IPS DF 6.9 (cell line): ENCODE measurements around the gene NFATC3.
"Not testable (repeated sequence)": the region's sequence is repeated elsewhere in the genome, so short reads cannot be mapped to it uniquely, and the experiment has no call there.

ENCODE experiments used
- DNase-seq: peaks from one replicate; pipeline ENCODE4 v3.0.0-alpha.2; 2013; ENCODE audit warnings: low read depth, low spot score
- H3K27ac ChIP-seq: one replicate; pipeline ENCODE4 v1.5.1; 2013; ENCODE audit warnings: low read length, control low read depth
- H3K27me3 ChIP-seq: 2 replicates; pipeline ENCODE4 v1.6.1; 2013; ENCODE audit warnings: mild to moderate bottlenecking, low read length; ENCODE audit not compliant: control insufficient read depth, insufficient read depth
- H3K36me3 ChIP-seq: 2 replicates; pipeline ENCODE4 v1.6.1; 2013; ENCODE audit warnings: low read length; ENCODE audit not compliant: control insufficient read depth, insufficient read depth
- H3K4me1 ChIP-seq: 2 replicates; pipeline ENCODE4 v1.6.1; 2013; ENCODE audit warnings: low read length; ENCODE audit not compliant: control insufficient read depth, insufficient read depth
- H3K4me3 ChIP-seq: 2 replicates; pipeline ENCODE4 v1.5.1; 2013; ENCODE audit warnings: mild to moderate bottlenecking, low read length
- H3K9me3 ChIP-seq: 2 replicates; pipeline ENCODE4 v1.6.1; 2013; ENCODE audit warnings: low read length, inconsistent platforms; ENCODE audit not compliant: control insufficient read depth, insufficient read depth
- WGBS: extraction: QIAGEN DNeasy Blood & Tissue Kit; methylation state at CpG from one replicate; pipeline ENCODE4 v1.1.7; 2013; ENCODE audit warnings: mixed read lengths, missing lambda C conversion rate; ENCODE audit not compliant: insufficient read length, insufficient coverage; 5-methylcytosine and 5-hydroxymethylcytosine counted together

The NFATC3 gene

DNA sequence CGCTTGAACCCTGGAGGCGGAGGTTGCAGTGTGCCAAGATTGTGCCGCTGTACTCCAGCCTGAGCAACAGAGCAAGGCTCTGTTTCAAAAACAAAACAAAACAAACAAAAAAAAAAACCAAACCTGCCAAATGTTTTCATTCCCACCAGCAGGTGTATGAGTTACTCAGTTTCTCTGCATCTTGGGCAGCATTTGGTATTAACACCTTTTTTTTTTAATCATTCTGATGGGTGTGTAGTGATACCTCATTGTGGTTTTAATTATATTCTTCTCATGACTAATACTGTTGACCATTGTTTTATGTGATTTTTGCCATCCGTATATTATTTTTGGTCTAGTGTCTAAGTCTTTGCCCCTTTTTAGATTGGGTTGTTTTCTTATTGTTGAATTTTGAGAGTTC, 15.3 kb downstream of the NFATC3 start:
- Histone ChIP-seq H3K27ac (no peak overlapping the region), H3K4me1 (no peaks in the 10 kb centered on the region; the same call in 1 of the 2 replicates), H3K4me3 (no peak overlapping the region), H3K9me3 (no peaks in the 10 kb centered on the region), H3K36me3 (no peaks in the 10 kb centered on the region), H3K27me3 (no peaks in the 10 kb centered on the region)
- DNase-seq, result no peak
- WGBS, result no CpG with 5 or more reads among the region's 4 CpGs

DNA sequence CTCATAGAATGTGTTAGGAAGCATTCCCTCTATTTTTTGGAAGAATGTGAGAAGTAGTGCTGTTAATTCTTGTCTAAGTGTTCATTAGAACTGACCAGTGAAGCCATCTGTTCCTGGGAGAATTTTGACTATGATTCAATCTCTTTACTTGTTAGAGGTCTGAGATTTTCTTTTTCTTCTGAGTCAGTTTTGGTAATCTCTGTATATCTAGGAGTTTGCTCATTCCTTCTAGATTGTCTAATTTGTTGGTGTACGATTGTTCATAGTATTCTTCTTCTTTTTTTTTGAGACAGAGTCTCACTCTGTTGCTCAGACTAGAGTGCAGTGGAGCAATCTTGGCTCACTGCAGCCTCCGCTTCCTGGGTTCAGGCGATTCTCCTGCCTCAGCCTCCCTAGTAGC, 20.4 kb downstream of the NFATC3 start:
- DNase-seq, result no peak
- WGBS, result no CpG with 5 or more reads among the region's 3 CpGs
- Histone ChIP-seq H3K27me3 (no peaks in the 10 kb centered on the region), H3K27ac (no peak overlapping the region), H3K36me3 (no peaks in the 10 kb centered on the region), H3K4me3 (no peak overlapping the region), H3K4me1 (no peaks in the 10 kb centered on the region; the same call in 1 of the 2 replicates), H3K9me3 (no peaks in the 10 kb centered on the region)

DNA sequence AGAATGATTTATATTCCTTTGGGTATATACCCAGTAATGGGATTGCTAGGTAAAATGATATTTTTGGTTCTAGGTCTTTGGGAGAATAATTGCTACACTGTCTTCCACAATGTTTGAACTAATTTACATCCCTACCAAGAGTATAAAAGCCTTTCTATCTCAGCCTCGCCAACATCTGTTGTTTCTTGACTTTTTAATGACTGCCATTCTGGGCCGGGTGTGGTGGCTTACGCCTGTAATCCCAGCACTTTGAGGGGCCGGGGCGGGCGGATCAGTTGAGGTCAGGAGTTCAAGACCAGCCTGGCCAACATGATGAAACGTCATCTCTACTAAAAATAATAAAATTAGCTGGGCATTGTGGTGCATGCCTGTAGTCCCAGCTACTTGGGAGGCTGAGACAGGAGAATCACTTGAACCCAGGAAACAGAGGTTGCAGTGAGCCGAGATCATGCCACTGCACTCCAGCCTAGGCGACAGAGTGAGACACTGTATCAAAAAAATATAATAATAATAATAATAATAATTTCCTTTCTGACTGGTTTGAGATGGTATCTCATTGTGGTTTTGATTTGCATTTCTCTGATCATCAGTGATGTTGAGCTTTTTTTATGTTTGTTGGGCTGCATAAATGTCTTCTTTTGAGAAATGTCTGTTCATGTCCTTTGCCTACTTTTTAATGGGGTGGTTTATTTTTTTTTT, 22.2 kb downstream of the NFATC3 start:
- not testable (repeated sequence) for H3K27me3 ChIP-seq, DNase-seq, H3K4me1 ChIP-seq, H3K4me3 ChIP-seq, H3K27ac ChIP-seq, H3K36me3 ChIP-seq, H3K9me3 ChIP-seq
- no CpG with 5 or more reads among the region's 9 CpGs for WGBS

DNA sequence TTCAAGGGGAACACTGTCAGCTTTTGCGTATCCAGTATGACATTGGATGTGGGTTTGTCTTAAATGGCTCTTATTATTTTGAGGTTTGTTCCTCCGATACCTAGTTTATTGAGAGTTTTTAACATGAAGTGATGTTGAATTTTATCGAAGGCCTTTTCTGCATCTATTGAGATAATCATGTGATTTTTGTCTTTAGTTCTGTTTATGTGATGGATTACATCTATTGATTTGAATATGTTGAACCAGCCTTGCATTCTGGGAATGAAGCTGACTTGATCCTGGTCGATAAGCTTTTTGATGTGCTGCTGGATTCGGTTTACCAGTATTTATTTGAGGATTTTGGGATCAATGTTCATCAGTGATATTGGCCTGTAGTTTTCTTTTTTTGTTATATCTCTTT, 24.0 kb downstream of the NFATC3 start:
- H3K9me3 ChIP-seq, DNase-seq, H3K27me3 ChIP-seq, H3K36me3 ChIP-seq, H3K27ac ChIP-seq, H3K4me3 ChIP-seq, H3K4me1 ChIP-seq: not testable (repeated sequence)
- no CpG with 5 or more reads among the region's 5 CpGs for WGBS

DNA sequence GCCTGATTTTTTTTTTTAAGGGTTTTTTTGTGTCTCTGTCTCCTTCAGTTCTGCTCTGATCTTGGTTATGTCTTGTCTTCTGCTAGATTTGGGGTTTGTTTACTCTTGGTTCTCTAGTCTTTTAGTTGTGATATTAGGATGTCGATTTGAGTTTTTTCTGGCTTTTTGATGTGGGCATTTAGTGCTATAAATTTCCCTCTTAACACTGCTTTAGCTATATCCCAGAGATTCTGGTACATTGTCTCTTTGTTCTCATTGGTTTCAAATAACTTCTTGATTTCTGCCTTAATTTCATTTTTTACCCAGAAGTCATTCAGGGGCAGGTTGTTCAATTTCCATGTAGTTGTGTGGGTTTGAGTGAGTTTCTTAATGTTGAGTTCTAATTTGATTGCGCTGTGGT, 25.4 kb downstream of the NFATC3 start:
- not testable (repeated sequence) for H3K4me1 ChIP-seq, DNase-seq, H3K4me3 ChIP-seq, H3K27me3 ChIP-seq, H3K9me3 ChIP-seq, H3K36me3 ChIP-seq, H3K27ac ChIP-seq
- whole genome bisulfite sequencing, result no CpG with 5 or more reads among the region's 2 CpGs

DNA sequence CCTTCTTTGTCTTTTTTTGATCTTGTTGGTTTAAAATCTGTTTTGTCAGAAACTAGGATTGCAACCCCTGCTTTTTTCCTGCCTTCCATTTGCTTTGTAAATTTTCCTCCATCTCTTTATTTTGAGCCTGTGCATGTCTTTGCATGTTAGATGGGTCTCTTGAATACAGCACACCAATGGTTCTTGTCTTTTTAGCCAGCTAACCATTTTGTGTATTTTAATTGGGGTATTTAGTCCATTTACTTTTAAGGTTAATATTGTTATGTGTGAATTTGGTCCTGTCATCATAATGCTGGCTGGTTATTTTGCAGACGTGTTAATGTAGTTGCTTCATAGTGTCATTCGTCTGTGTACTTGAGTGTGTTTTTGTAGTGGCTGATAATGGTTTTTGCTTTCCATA, 26.2 kb downstream of the NFATC3 start:
- no peaks in the 10 kb centered on the region for H3K4me1 ChIP-seq
- no peaks in the 10 kb centered on the region for H3K9me3 ChIP-seq
- no peak overlapping the region for H3K4me3 ChIP-seq
- H3K36me3 ChIP-seq, result no peaks in the 10 kb centered on the region
- no peak for DNase-seq
- H3K27ac ChIP-seq, result no peak overlapping the region
- no CpG with 5 or more reads among the region's 2 CpGs for WGBS
- no peaks in the 10 kb centered on the region for H3K27me3 ChIP-seq

DNA sequence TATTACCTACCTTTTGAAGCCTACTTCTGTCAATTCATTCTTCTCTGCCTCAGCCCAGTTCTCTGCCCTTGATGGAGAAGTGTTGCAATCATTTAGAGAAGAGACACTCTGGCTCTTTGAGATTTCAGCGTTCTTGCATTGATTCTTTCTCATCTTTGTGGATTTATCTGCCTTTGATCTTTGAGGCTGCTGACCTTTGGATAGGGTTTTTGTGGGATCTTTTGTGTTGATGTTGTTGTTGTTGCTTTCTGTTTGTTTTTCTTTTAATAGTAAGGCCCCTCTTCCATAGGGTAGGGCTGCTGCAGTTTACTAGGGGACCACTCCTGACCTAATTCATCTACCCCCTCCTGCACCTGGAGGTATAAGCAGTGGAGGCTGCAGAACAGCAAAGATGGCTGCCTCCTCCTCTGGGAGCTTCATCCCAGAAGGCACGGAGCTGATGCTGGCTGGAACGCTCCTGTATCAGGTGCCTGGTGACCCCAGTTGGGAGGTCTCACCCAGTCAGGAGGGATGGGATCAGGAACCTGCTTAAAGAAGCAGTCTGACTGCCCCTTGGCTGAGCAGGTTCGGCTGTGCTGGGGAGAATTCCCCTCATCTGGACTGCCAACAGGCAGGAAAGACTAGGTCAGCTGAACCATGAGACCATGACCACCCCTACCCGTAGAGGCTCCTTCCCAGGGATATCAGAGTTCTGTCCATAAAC, 28.0 kb downstream of the NFATC3 start:
- H3K9me3 ChIP-seq, result no peaks in the 10 kb centered on the region
- no peak overlapping the region for H3K4me3 ChIP-seq
- no peaks in the 10 kb centered on the region for H3K4me1 ChIP-seq
- H3K27me3 ChIP-seq, result no peaks in the 10 kb centered on the region
- H3K36me3 ChIP-seq, result no peaks in the 10 kb centered on the region
- DNase-seq, result no peak
- H3K27ac ChIP-seq, result no peak overlapping the region
- WGBS, result no CpG with 5 or more reads among the region's 5 CpGs

DNA sequence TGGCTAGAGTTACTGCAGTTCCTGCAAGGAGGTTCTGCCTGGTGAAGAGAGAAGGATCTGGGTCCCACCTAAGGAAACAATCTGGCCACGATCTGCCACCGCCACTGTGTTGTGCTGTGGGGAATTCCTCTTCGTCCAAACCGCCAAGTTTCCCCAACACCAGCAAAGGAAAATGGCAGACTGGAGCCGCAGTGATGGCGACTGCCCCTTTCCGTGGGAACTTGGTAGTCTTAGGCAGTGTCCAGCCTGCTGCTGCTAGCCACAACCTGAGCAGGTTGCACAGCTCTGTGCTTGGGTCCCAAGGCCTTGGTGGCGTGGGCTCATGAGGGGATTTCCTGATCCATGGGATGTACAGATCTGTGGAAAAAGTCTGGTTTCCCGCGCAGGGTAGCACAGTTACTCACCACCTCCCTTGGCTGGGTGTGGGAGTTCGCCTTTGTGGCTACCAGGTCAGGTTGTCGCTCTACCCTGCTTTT, 28.6 kb downstream of the NFATC3 start:
- no CpG with 5 or more reads among the region's 12 CpGs for WGBS
- Histone ChIP-seq H3K27ac (no peak overlapping the region), H3K4me3 (no peak overlapping the region), H3K36me3 (no peaks in the 10 kb centered on the region), H3K9me3 (no peaks in the 10 kb centered on the region), H3K4me1 (no peaks in the 10 kb centered on the region), H3K27me3 (no peaks in the 10 kb centered on the region)
- no peak for DNase-seq

DNA sequence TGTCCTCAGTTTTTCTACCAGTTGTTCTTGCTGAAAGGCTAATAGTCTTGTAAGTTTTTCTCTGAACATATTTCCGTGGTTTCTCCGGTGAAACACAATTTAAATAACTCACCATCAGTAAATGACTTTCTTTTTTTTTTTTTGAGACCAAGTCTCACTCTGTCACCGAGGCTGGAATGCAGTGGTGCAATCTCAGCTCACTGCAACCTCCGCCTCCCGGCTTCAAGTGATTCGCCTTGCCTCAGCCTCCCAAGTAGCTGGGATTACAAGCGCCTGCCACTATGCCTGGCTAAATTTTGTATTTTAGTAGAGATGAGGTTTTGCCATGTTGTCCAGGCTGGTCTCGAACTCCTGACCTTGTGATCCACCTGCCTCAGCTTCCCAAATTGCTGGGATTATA, 29.8 kb downstream of the NFATC3 start:
- not testable (repeated sequence) for H3K27me3 ChIP-seq, H3K4me3 ChIP-seq, H3K4me1 ChIP-seq, H3K36me3 ChIP-seq, H3K27ac ChIP-seq, H3K9me3 ChIP-seq, DNase-seq
- WGBS, result no CpG with 5 or more reads among the region's 8 CpGs

DNA sequence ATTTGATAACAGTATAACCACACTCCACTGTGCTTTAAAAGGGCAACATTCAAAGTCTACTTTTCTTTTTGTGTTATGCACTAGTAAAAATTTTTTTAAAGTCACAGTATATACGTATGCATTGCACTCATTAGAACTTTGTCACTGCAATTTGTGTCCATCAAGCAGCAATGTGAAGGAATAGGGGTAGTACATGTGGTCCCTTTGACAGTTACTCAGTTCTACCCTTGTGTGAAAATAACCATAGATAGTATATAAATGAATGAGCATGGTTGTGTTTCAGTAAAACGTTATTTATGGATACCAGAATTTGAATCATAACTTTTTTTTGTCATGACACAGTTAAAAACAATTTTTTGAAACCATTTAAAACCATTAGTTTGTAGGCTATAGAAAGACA, 30.7 kb downstream of the NFATC3 start:
- no peak overlapping the region for H3K4me3 ChIP-seq
- no peak overlapping the region for H3K27ac ChIP-seq
- no peaks in the 10 kb centered on the region for H3K4me1 ChIP-seq
- no peaks in the 10 kb centered on the region for H3K9me3 ChIP-seq
- DNase-seq, result no peak
- H3K36me3 ChIP-seq, result no peaks in the 10 kb centered on the region
- H3K27me3 ChIP-seq, result no peaks in the 10 kb centered on the region
- WGBS, result no CpG with 5 or more reads among the region's 2 CpGs
